SK-N-SH treated with all-trans-retinoic acid at 6 μM for 48 hours (cell line): Measurements from ENCODE around the gene PCSK1.

ENCODE experiments used
- ATAC-seq: fragments of 200-7000 bp; cut with Tn5 transposase; 3 replicates; pipeline ENCODE4 v1.9.1; 2020; ENCODE audit warnings: mild to moderate bottlenecking, moderate library complexity
- ARNTL ChIP-seq: fragments of 450-650 bp; formaldehyde crosslinking; IDR thresholded peaks from 2 replicates; pipeline ENCODE4 v1.5.0; 2020; ENCODE audit warnings: low read depth, mild to moderate bottlenecking, moderate library complexity, borderline replicate concordance
- BACH2 ChIP-seq: fragments of 250-450 bp; sonication (Bioruptor Pico); IDR thresholded peaks from 2 replicates; pipeline ENCODE4 v1.9.0; 2021; ENCODE audit warnings: mild to moderate bottlenecking, borderline replicate concordance
- ESRRG ChIP-seq: fragments of 250-450 bp; sonication (Bioruptor Pico); IDR thresholded peaks from 2 replicates; pipeline ENCODE4 v1.6.1; 2021; ENCODE audit warnings: mild to moderate bottlenecking
- GLIS3 ChIP-seq: fragments of 250-450 bp; sonication (Bioruptor Pico); IDR thresholded peaks from 2 replicates; pipeline ENCODE4 v1.5.0; 2020; ENCODE audit warnings: mild to moderate bottlenecking, moderate library complexity
- ISL1 ChIP-seq: fragments of 250-450 bp; sonication (Bioruptor Pico); IDR thresholded peaks from 2 replicates; pipeline ENCODE4 v2.1.2; 2022; ENCODE audit warnings: mild to moderate bottlenecking, moderate library complexity
- OSR1 ChIP-seq: fragments of 250-450 bp; sonication (Bioruptor Pico); IDR thresholded peaks from 2 replicates; pipeline ENCODE4 v1.8.0; 2022; ENCODE audit warnings: moderate library complexity, mild to moderate bottlenecking, inconsistent platforms
- POU6F1 ChIP-seq: fragments of 250-450 bp; sonication (Bioruptor Pico); IDR thresholded peaks from 2 replicates; pipeline ENCODE4 v1.8.0; 2021; ENCODE audit warnings: low read depth, mild to moderate bottlenecking, moderate library complexity, borderline replicate concordance
- PPARA ChIP-seq: fragments of 250-450 bp; sonication (Bioruptor Pico); IDR thresholded peaks from 2 replicates; pipeline ENCODE4 v1.5.0; 2020; ENCODE audit warnings: mild to moderate bottlenecking, borderline replicate concordance
- RARB ChIP-seq: fragments of 250-450 bp; sonication (Bioruptor Pico); IDR thresholded peaks from 2 replicates; pipeline ENCODE4 v1.8.0; 2021; ENCODE audit warnings: mild to moderate bottlenecking, moderate library complexity
- SNAI2 ChIP-seq: fragments of 250-450 bp; sonication (Bioruptor Pico); IDR thresholded peaks from 2 replicates; pipeline ENCODE4 v1.5.0; 2020; ENCODE audit warnings: mild to moderate bottlenecking, moderate library complexity
- TCF4 ChIP-seq: fragments of 250-450 bp; sonication (Bioruptor Pico); IDR thresholded peaks from 2 replicates; pipeline ENCODE4 v1.8.0; 2021; ENCODE audit warnings: mild to moderate bottlenecking, moderate library complexity, borderline replicate concordance
- TOX ChIP-seq: fragments of 250-450 bp; sonication (Bioruptor Pico); IDR thresholded peaks from 2 replicates; pipeline ENCODE4 v1.8.0; 2021; ENCODE audit warnings: mild to moderate bottlenecking, moderate library complexity, borderline replicate concordance
- ZC3H10 ChIP-seq: fragments of 250-450 bp; sonication (Bioruptor Pico); IDR thresholded peaks from 2 replicates; pipeline ENCODE4 v1.5.1; 2021; ENCODE audit warnings: mild to moderate bottlenecking, moderate library complexity
- ZFP3 ChIP-seq: fragments of 250-450 bp; sonication (Bioruptor Pico); IDR thresholded peaks from 2 replicates; pipeline ENCODE4 v1.5.0; 2020; ENCODE audit warnings: mild to moderate bottlenecking, moderate library complexity
- ZFP30 ChIP-seq: fragments of 450-650 bp; formaldehyde crosslinking; IDR thresholded peaks from 2 replicates; pipeline ENCODE4 v1.5.0; 2022; ENCODE audit warnings: mild to moderate bottlenecking, moderate library complexity
- ZNF565 ChIP-seq: fragments of 450-650 bp; formaldehyde crosslinking; conservative IDR thresholded peaks from 2 replicates; pipeline ENCODE4 v1.5.0; 2020; ENCODE audit warnings: low read depth, mild to moderate bottlenecking, moderate library complexity
- ZNF70 ChIP-seq: fragments of 450-650 bp; formaldehyde crosslinking; IDR thresholded peaks from 2 replicates; pipeline ENCODE4 v1.5.0; 2020; ENCODE audit warnings: mild to moderate bottlenecking, moderate library complexity
- ZNF8 ChIP-seq: fragments of 450-650 bp; formaldehyde crosslinking; IDR thresholded peaks from 2 replicates; pipeline ENCODE4 v1.5.0; 2020; ENCODE audit warnings: mild to moderate bottlenecking, moderate library complexity
- TF ChIP-seq, protein P1 (sequence below): fragments of 250-450 bp; sonication (Bioruptor Pico); IDR thresholded peaks from 2 replicates; pipeline ENCODE4 v1.5.1; 2020; ENCODE audit warnings: low read depth, mild to moderate bottlenecking, moderate library complexity
- TF ChIP-seq, protein P2 (sequence below): fragments of 250-450 bp; sonication (Bioruptor Pico); IDR thresholded peaks from 2 replicates; pipeline ENCODE4 v1.5.1; 2021; ENCODE audit warnings: mild to moderate bottlenecking, moderate library complexity
- TF ChIP-seq, protein P3 (sequence below): fragments of 250-450 bp; sonication (Bioruptor Pico); IDR thresholded peaks from 2 replicates; pipeline ENCODE4 v1.8.0; 2020; ENCODE audit warnings: mild to moderate bottlenecking, moderate library complexity, borderline replicate concordance
- TF ChIP-seq, protein P4 (sequence below): fragments of 250-450 bp; sonication (Bioruptor Pico); IDR thresholded peaks from 2 replicates; pipeline ENCODE4 v1.5.0; 2020; ENCODE audit warnings: mild to moderate bottlenecking, moderate library complexity

The PCSK1 gene

GRCh38 chr5:96402500-96402899 lies 30.5 kb downstream of the PCSK1 start:
- ATAC-seq = no peak
- TF ChIP-seq ZNF8 (CRISPR knock-in tag) (no peak), OSR1 (CRISPR knock-in tag) (no peak), ZNF565 (CRISPR knock-in tag) (no peak), ESRRG (CRISPR knock-in tag) (no peak), ARNTL (CRISPR knock-in tag) (no peak), GLIS3 (no peak), PPARA (CRISPR knock-in tag) (no peak), RARB (CRISPR knock-in tag) (no peak), ZNF70 (CRISPR knock-in tag) (no peak), ZFP30 (CRISPR knock-in tag) (no peak), POU6F1 (no peak), ZC3H10 (CRISPR knock-in tag) (no peak), SNAI2 (CRISPR knock-in tag) (no peak), ISL1 (CRISPR knock-in tag) (no peak), BACH2 (CRISPR knock-in tag) (no peak), TCF4 (CRISPR knock-in tag) (no peak)
- TF ChIP-seq, protein P1, sequence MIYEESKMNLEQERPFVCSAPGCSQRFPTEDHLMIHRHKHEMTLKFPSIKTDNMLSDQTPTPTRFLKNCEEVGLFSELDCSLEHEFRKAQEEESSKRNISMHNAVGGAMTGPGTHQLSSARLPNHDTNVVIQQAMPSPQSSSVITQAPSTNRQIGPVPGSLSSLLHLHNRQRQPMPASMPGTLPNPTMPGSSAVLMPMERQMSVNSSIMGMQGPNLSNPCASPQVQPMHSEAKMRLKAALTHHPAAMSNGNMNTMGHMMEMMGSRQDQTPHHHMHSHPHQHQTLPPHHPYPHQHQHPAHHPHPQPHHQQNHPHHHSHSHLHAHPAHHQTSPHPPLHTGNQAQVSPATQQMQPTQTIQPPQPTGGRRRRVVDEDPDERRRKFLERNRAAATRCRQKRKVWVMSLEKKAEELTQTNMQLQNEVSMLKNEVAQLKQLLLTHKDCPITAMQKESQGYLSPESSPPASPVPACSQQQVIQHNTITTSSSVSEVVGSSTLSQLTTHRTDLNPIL = no peak
- TF ChIP-seq, protein P2, sequence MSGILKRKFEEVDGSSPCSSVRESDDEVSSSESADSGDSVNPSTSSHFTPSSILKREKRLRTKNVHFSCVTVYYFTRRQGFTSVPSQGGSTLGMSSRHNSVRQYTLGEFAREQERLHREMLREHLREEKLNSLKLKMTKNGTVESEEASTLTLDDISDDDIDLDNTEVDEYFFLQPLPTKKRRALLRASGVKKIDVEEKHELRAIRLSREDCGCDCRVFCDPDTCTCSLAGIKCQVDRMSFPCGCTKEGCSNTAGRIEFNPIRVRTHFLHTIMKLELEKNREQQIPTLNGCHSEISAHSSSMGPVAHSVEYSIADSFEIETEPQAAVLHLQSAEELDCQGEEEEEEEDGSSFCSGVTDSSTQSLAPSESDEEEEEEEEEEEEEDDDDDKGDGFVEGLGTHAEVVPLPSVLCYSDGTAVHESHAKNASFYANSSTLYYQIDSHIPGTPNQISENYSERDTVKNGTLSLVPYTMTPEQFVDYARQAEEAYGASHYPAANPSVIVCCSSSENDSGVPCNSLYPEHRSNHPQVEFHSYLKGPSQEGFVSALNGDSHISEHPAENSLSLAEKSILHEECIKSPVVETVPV = no peak
- TF ChIP-seq, protein P3, sequence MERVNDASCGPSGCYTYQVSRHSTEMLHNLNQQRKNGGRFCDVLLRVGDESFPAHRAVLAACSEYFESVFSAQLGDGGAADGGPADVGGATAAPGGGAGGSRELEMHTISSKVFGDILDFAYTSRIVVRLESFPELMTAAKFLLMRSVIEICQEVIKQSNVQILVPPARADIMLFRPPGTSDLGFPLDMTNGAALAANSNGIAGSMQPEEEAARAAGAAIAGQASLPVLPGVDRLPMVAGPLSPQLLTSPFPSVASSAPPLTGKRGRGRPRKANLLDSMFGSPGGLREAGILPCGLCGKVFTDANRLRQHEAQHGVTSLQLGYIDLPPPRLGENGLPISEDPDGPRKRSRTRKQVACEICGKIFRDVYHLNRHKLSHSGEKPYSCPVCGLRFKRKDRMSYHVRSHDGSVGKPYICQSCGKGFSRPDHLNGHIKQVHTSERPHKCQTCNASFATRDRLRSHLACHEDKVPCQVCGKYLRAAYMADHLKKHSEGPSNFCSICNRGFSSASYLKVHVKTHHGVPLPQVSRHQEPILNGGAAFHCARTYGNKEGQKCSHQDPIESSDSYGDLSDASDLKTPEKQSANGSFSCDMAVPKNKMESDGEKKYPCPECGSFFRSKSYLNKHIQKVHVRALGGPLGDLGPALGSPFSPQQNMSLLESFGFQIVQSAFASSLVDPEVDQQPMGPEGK (CRISPR knock-in tag) = no peak
- TF ChIP-seq, protein P4, sequence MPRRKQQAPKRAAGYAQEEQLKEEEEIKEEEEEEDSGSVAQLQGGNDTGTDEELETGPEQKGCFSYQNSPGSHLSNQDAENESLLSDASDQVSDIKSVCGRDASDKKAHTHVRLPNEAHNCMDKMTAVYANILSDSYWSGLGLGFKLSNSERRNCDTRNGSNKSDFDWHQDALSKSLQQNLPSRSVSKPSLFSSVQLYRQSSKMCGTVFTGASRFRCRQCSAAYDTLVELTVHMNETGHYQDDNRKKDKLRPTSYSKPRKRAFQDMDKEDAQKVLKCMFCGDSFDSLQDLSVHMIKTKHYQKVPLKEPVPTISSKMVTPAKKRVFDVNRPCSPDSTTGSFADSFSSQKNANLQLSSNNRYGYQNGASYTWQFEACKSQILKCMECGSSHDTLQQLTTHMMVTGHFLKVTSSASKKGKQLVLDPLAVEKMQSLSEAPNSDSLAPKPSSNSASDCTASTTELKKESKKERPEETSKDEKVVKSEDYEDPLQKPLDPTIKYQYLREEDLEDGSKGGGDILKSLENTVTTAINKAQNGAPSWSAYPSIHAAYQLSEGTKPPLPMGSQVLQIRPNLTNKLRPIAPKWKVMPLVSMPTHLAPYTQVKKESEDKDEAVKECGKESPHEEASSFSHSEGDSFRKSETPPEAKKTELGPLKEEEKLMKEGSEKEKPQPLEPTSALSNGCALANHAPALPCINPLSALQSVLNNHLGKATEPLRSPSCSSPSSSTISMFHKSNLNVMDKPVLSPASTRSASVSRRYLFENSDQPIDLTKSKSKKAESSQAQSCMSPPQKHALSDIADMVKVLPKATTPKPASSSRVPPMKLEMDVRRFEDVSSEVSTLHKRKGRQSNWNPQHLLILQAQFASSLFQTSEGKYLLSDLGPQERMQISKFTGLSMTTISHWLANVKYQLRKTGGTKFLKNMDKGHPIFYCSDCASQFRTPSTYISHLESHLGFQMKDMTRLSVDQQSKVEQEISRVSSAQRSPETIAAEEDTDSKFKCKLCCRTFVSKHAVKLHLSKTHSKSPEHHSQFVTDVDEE (CRISPR knock-in tag) = no peak
- TF ChIP-seq, all 23 proteins: peak for 0

DNA sequence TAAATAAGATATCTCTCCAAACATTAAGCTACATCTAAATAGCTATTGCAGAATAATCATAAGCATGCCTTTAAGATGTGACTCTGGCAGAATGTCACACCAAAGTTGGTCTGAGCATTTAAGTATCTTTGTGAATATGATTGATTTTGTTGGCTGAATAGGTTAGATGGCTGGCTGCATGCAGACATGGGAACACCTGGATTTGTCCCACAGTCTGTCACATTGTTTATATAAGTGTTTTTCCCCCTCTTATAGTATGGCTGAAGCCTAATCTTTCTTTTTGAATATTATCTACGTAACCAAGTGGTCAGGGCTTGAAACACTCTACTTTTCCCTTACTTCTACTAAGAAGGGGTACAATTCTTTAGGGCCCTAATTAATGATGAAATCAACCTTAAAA lies 36.2 kb downstream of the PCSK1 start:
- TF ChIP-seq ESRRG (CRISPR knock-in tag) (no peak), POU6F1 (no peak), GLIS3 (no peak), ZC3H10 (CRISPR knock-in tag) (no peak), ISL1 (CRISPR knock-in tag) (no peak), ARNTL (CRISPR knock-in tag) (no peak), ZFP30 (CRISPR knock-in tag) (no peak), SNAI2 (CRISPR knock-in tag) (no peak), TCF4 (CRISPR knock-in tag) (no peak), ZFP3 (CRISPR knock-in tag) (no peak), OSR1 (CRISPR knock-in tag) (no peak), ZNF70 (CRISPR knock-in tag) (no peak), TOX (no peak), ZNF565 (CRISPR knock-in tag) (no peak)
- TF ChIP-seq, protein P1 = no peak
- TF ChIP-seq, protein P4 (CRISPR knock-in tag) = no peak
- TF ChIP-seq, protein P2 = no peak
- ATAC-seq = no peak
